GM12878 (cell line): Measurements from ENCODE around the gene SAPCD2. TPM values are rescaled to one million over a fixed set of nuclear protein-coding genes. Genes with fewer than 3 reads are reported as not detected.

ENCODE experiments used
- ATAC-seq: fragments of 200-7000 bp; cut with Tn5 transposase; 3 replicates; pipeline ENCODE4 v1.9.1; 2020; ENCODE audit warnings: mild to moderate bottlenecking, moderate library complexity
- BruUV-seq: library from RNA; stranded (reverse); fragments of 400-500 nt; replicated peaks from 2 replicates; lab custom pipeline; 2021; lab: Mats Ljungman, UMichigan
- CTCF ChIA-PET: fragments of 300-600 bp; sonication (Branson Sonifier 250); formaldehyde crosslinking; extraction: SDS; loops from one replicate; lab custom pipeline; 2021; ENCODE audit warnings: inconsistent platforms; lab: Yijun Ruan, JAX
- POLR2A ChIA-PET: fragments of 350-600 bp; formaldehyde crosslinking; extraction: SDS; loops from one replicate; lab custom pipeline; 2021; ENCODE audit warnings: inconsistent platforms; lab: Charles Lee
- RAD21 ChIA-PET: fragments of 300-600 bp; sonication (Branson Sonifier 250); formaldehyde crosslinking; loops from one replicate; lab custom pipeline; 2023; ENCODE audit warnings: antibody characterized with exemption; ENCODE audit not compliant: unreplicated experiment; lab: Charles Lee
- SMC1A ChIA-PET: fragments of 300-600 bp; sonication (Branson Sonifier 250); formaldehyde crosslinking; loops from one replicate; lab custom pipeline; 2023; ENCODE audit not compliant: unreplicated experiment, uncharacterized antibody; lab: Charles Lee
- DNase-seq: peaks from one replicate; pipeline ENCODE4 v3.0.0-alpha.2; 2011; ENCODE audit warnings: low read depth, low spot score
- FAIRE-seq: peaks from 3 replicates; lab custom pipeline; 2011; peaks lifted over from hg19 to GRCh38; lab: Jason Lieb, UNC
- H2AFZ ChIP-seq: 2 replicates; pipeline ENCODE4 v1.6.0; 2011; ENCODE audit warnings: low read depth, low read length, control low read depth; ENCODE audit not compliant: control insufficient read depth
- H3K27ac ChIP-seq: 2 replicates; pipeline ENCODE4 v1.5.1; 2011; ENCODE audit warnings: control low read depth; ENCODE audit not compliant: control insufficient read depth, insufficient read depth
- H3K27me3 ChIP-seq, 2 experiments: replicated peaks in 1 of 2; 2 replicates each; pipeline versions ENCODE4 v1.6.0 to v1.6.1; 2011; ENCODE audit warnings: low read length in 1 of 2; ENCODE audit not compliant: control insufficient read depth in 2 of 2, insufficient read depth in 2 of 2
- H3K36me3 ChIP-seq, 2 experiments: 2 replicates each; pipeline ENCODE4 v1.5.1; 2011; ENCODE audit warnings: low read length in 1 of 2; ENCODE audit not compliant: control insufficient read depth in 2 of 2, insufficient read depth in 2 of 2
- H3K4me1 ChIP-seq: 2 replicates; pipeline ENCODE4 v1.6.1; 2011; ENCODE audit warnings: mild to moderate bottlenecking, low read length, moderate library complexity, mixed read lengths; ENCODE audit not compliant: control insufficient read depth, insufficient read depth
- H3K4me2 ChIP-seq: 2 replicates; pipeline ENCODE4 v1.6.0; 2011; ENCODE audit warnings: control low read depth; ENCODE audit not compliant: control insufficient read depth, insufficient read depth
- H3K4me3 ChIP-seq: fragments of 200-600 bp; sonication (generic); 2 replicates; pipeline ENCODE4 v1.5.1; 2016
- H3K79me2 ChIP-seq: 2 replicates; pipeline ENCODE4 v1.6.0; 2011; ENCODE audit warnings: low read length; ENCODE audit not compliant: control insufficient read depth, insufficient read depth
- H3K9ac ChIP-seq: 2 replicates; pipeline ENCODE4 v1.8.0; 2011; ENCODE audit warnings: low read length, control low read depth, mixed read lengths; ENCODE audit not compliant: control insufficient read depth, insufficient read depth
- H3K9me3 ChIP-seq: replicated peaks from 3 replicates; pipeline ENCODE4 v1.5.1; 2011; ENCODE audit warnings: mild to moderate bottlenecking, low read length; ENCODE audit not compliant: control insufficient read depth, insufficient read depth
- H4K20me1 ChIP-seq: 2 replicates; pipeline ENCODE4 v1.6.0; 2011; ENCODE audit not compliant: control insufficient read depth, insufficient read depth
- CHD1 ChIP-seq: IDR thresholded peaks from 2 replicates; pipeline ENCODE4 v1.6.1; 2012; ENCODE audit warnings: low read depth, low read length, improper control_type of control experiment
- FOS ChIP-seq: IDR thresholded peaks from 3 replicates; pipeline ENCODE4 v1.6.1; 2011; ENCODE audit warnings: borderline replicate concordance; ENCODE audit not compliant: insufficient read length; ENCODE audit errors: extremely low read depth
- SP1 ChIP-seq: IDR thresholded peaks from one replicate; pipeline ENCODE4 v1.6.1; 2011; ENCODE audit warnings: low read depth, low read length
- STAT1 ChIP-seq: fragments of 450-650 bp; conservative IDR thresholded peaks from 2 replicates; pipeline ENCODE4 v1.6.1; 2014; ENCODE audit warnings: antibody characterized with exemption, mild to moderate bottlenecking
- WGBS: methylation state at CpG from one replicate; pipeline ENCODE4 v1.1.6; 2016; ENCODE audit warnings: low lambda C conversion rate; ENCODE audit not compliant: insufficient replicate concordance, insufficient coverage; ENCODE audit errors: missing lambda C conversion rate; 5-methylcytosine and 5-hydroxymethylcytosine counted together
- in situ Hi-C: fragments of 300-500 bp; cut with MboI; formaldehyde crosslinking; loops from 9 replicates; pipeline ENCODE4 v1.14.3; 2018; ENCODE audit warnings: mixed read lengths
- intact Hi-C: fragments of 100-400 bp; cut with micrococcal nuclease; formaldehyde crosslinking; loops from one replicate; pipeline ENCODE4 v1.14.2; 2022; ENCODE audit not compliant: unreplicated experiment
- polyA plus RNA-seq, 11 experiments: library from polyadenylated mRNA; depleted of rRNA in 4 of 11; unstranded in 6 of 11; stranded (reverse) in 5 of 11; fragments of >200 nt; fragmentation: Nextera tagmentation in 4 of 11; fragmentation: Illumina TruSeq in 1 of 11; extraction: Ambion mirVana in 4 of 11; extraction: Trizol in 1 of 11; gene quantifications; 1 replicate in 1 of 11; 2 replicates in 10 of 11; pipeline versions ENCODE4 v1.2.1 to v1.2.3, GENCODE V29; 2011 to 2016; ENCODE audit warnings: inconsistent platforms in 2 of 11, missing spikeins in 2 of 11, low read depth in 1 of 11
- total RNA-seq, 4 experiments: library from RNA; depleted of rRNA in 3 of 4; stranded (reverse); fragments of >200 nt in 3 of 4; fragmentation: Illumina TruSeq in 1 of 4; extraction: Trizol in 1 of 4; gene quantifications; 2 replicates each; pipeline versions ENCODE4 v1.2.1 to v1.2.3, GENCODE V29; 2013 to 2021
- TF ChIP-seq, protein P1 (sequence below): fragments of 450-650 bp; IDR thresholded peaks from 2 replicates; pipeline ENCODE4 v1.6.1; 2017; ENCODE audit warnings: low read depth, mild to moderate bottlenecking, moderate library complexity

The SAPCD2 gene
- total and polyA plus RNA-seq, 10 of the 15 experiments (the other 5 are each of a cell fraction or from before 2014, with no cell fraction given): 1.6 to 35.2 (median 7.2) TPM

DNA sequence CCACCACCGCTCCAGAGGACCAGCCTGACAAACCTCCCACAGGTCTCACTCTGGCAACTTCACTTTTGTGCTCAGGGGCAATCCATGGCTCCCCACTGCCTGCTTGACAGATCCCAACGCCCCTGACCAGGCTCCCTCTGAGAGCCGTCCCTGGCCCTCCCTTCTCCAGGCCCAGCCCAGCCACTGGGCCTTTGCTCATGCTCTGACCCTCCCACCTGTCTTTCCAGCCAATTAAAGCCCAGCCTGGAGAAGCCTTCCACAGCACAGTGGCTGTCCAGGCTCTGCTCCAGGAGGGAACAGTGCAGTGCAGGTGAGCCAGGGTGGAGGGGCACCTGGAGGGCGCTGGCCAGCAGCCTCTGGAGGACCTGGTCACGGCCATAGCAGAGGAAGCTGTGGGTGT, 19.8 kb downstream of the SAPCD2 start:
- H3K4me1 ChIP-seq: no peaks in the 10 kb centered on the region
- no peak overlapping the region for H3K4me2 ChIP-seq
- no peak overlapping the region for H3K4me3 ChIP-seq
- no peaks in the 10 kb centered on the region for H4K20me1 ChIP-seq
- POLR2A ChIA-PET: no interaction called here
- RAD21 ChIA-PET: no interaction called here
- H3K9ac ChIP-seq: no peak overlapping the region
- SMC1A ChIA-PET: no interaction called here
- FAIRE-seq (no peak), DNase-seq (no peak), ATAC-seq (no peak)
- no peaks in the 10 kb centered on the region for H3K79me2 ChIP-seq
- H3K27me3 ChIP-seq: peaks cover 13 to 20% of the 10 kb centered on the region in 2 experiments; a peak in 3 of 4 replicates
- BruUV-seq: no TSS peak
- WGBS: 9% methylated on average over 5 of the region's 5 CpGs
- TF ChIP-seq SP1 (no peak), FOS (no peak), CHD1 (no peak), STAT1 (no peak)
- TF ChIP-seq, protein P1, sequence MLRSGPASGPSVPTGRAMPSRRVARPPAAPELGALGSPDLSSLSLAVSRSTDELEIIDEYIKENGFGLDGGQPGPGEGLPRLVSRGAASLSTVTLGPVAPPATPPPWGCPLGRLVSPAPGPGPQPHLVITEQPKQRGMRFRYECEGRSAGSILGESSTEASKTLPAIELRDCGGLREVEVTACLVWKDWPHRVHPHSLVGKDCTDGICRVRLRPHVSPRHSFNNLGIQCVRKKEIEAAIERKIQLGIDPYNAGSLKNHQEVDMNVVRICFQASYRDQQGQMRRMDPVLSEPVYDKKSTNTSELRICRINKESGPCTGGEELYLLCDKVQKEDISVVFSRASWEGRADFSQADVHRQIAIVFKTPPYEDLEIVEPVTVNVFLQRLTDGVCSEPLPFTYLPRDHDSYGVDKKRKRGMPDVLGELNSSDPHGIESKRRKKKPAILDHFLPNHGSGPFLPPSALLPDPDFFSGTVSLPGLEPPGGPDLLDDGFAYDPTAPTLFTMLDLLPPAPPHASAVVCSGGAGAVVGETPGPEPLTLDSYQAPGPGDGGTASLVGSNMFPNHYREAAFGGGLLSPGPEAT: no peak
- no peaks in the 10 kb centered on the region for H3K9me3 ChIP-seq
- CTCF ChIA-PET: interaction anchor here (4.7 kb wide), 1 partner anchor 15 kb away, joined by 81 read pairs; no protein-coding TSS in a partner anchor
- H2AFZ ChIP-seq: no peak overlapping the region
- intact Hi-C loops: no loop called here
- H3K36me3 ChIP-seq: no peaks in the 10 kb centered on the region
- in situ Hi-C loops: no loop called here
- no peak overlapping the region for H3K27ac ChIP-seq
